Effector memory CD8-positive, alpha-beta T cell (primary cell): Measurements from ENCODE around the gene SPATA20.

Experiments
- ATAC-seq: fragments of 150-1000 bp; cut with Tn5 transposase; replicated peaks from 2 replicates; pipeline ENCODE4 v1.10.0; 2021; ENCODE audit warnings: mild to moderate bottlenecking, moderate library complexity
- DNase-seq, 3 experiments: peaks; one replicate each; pipeline ENCODE4 v3.0.0; 2021
- H3K27ac Mint-ChIP-seq, 2 donors: one replicate each; pipeline ENCODE4 v1.8.0; 2022; ENCODE audit warnings: mild to moderate bottlenecking in 2 of 2, mixed read lengths in 2 of 2, moderate library complexity in 2 of 2
- H3K27me3 Mint-ChIP-seq, 2 donors: one replicate each; pipeline ENCODE4 v1.8.0; 2022; ENCODE audit warnings: mixed read lengths in 2 of 2
- H3K36me3 Mint-ChIP-seq: one replicate; pipeline ENCODE4 v1.8.0; 2022; ENCODE audit warnings: mild to moderate bottlenecking, moderate library complexity, mixed read lengths; ENCODE audit not compliant: insufficient read depth
- H3K4me1 Mint-ChIP-seq, 2 donors: one replicate each; pipeline ENCODE4 v1.8.0; 2022; ENCODE audit warnings: low read depth in 2 of 2, mixed read lengths in 2 of 2
- H3K4me3 Mint-ChIP-seq, 2 donors: one replicate each; pipeline ENCODE4 v1.8.0; 2022; ENCODE audit warnings: mild to moderate bottlenecking in 2 of 2, mixed read lengths in 2 of 2, moderate library complexity in 2 of 2
- H3K9me3 Mint-ChIP-seq, 2 donors: one replicate each; pipeline ENCODE4 v1.8.0; 2022; ENCODE audit warnings: mixed read lengths in 2 of 2

The SPATA20 gene

DNA sequence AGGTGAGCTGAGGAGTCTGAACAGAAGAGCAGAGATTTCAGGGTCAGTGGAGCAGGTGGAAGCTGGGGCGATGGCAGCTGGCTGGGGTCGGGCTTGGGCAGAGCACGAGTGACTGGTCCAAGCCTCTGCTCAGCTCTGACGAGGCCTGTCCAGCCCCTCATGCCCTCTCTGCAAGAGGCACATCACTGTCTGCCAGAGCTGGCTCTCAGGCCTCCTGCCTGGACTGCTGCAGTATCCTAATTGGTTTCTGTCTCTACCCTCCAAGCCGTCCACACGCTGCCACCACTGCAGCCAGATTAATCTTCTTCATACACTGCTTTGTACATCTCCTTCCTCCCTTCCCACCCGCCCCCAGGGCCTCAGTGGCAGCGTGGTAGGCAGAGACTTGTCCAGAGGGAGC lies 38.9 kb downstream of the SPATA20 start:
- Mint-ChIP-seq H3K27ac (no peak overlapping the region), H3K9me3 (no peaks in the 10 kb centered on the region), H3K27me3 (peaks cover 37 to 80% of the 10 kb centered on the region in 2 donors), H3K36me3 (no peaks in the 10 kb centered on the region), H3K4me3 (no peak overlapping the region), H3K4me1 (no peaks in the 10 kb centered on the region)
- DNase-seq: no peak
- ATAC-seq: no peak

DNA sequence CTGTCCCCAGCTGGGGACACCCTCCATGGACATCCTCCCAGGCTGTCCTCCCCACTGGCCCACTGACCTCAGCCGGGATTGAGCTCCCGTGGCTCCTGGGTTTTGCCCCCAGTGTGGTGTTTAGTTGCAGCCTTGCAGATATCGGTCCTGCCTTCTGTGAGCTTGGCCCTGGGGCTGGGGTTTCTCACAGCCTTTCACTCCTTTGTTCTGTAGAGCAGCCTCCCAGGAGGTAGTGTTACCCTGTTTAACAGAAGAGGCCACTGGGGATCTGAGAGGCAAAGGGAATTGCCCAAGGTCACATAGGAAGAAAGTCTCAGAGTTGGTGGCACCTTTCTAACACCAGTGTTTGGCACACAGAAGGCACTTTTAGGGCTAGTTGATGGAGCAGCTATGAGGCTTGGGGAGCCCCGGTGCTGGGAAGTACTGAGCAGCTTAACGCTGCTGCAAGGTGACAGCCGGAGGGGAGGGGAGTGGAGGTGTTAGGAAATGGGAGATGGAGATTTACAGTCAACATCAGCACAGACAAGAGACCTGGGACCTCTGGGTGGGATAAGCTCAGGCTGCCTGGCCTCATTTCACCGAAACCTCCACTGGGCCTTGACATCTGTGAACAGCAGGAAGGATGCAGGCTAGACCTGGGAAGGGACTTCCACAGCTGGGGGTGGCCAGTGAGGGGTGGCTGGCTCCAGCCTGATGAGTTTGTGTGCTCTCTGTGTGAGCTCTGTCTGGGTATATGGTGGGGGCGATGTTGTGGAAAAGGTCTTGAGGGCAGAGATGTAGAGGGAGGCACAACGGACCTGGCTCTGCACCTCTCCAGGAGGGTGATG lies 39.7 kb downstream of the SPATA20 start:
- DNase-seq (no peak), ATAC-seq (no peak)
- H3K4me3 Mint-ChIP-seq: no peak overlapping the region
- H3K27me3 Mint-ChIP-seq: peaks cover 30 to 78% of the 10 kb centered on the region in 2 donors
- no peaks in the 10 kb centered on the region for H3K36me3 Mint-ChIP-seq
- H3K27ac Mint-ChIP-seq: no peak overlapping the region
- H3K4me1 Mint-ChIP-seq: no peaks in the 10 kb centered on the region
- H3K9me3 Mint-ChIP-seq: no peaks in the 10 kb centered on the region

DNA sequence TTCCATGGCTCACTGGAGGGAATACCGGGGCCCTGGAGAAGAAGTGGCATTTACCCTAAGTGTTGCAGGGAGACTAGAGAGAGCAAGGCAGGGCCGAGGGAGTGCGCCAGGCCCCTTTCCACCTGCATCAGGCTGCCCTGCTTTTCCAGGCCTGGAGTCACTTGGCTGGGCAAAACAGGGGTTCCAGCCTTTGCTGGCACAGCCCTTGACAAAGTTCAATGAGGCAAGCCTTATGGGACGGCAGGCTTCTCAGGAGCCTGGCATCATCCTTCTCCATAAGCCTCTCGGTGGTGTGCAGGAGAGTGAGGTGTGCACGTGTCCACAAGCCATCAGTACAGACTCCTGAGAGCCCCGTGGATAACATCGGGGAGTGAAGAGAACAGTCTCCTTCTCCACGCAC lies 40.6 kb downstream of the SPATA20 start:
- H3K4me1 Mint-ChIP-seq: no peaks in the 10 kb centered on the region

DNA sequence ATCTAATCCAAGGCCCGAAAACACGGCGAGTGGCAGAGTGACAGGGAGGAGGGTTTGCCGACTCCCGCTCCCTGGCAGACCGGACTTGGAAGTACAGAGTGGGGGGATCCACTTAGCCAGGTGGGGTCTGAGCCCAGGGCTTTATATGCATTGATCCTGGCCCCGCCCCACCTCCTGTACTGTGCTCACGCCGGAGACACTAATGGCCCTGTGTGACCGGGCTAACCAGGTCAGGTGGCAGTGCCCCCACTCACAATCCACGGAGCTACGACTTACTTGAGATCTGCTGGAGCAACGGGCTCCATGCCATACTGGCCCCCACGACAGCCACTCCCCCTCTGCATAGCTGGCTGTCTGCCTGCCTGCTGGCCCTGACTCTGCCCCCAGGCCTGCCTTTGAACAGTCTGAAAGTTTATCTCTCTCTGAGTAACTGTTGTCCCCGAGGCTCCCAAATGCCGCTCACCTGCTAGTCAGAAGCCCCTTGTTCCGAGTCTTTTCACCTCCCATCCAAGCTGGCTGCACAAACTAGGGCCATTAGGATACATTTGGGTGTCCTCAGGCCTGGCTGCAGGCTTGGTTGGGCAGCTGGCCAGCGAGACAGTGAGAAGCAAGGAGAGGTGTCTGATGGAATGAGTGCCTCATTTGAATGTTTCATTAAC lies 41.5 kb downstream of the SPATA20 start:
- Mint-ChIP-seq H3K27ac (peak overlapping the region in 1 of 2 donors; percentile 35), H3K36me3 (no peaks in the 10 kb centered on the region), H3K4me1 (no peaks in the 10 kb centered on the region), H3K27me3 (peaks cover 15 to 77% of the 10 kb centered on the region in 2 donors), H3K4me3 (no peak overlapping the region), H3K9me3 (no peaks in the 10 kb centered on the region)
- DNase-seq (no peak), ATAC-seq (no peak)

More for the DNA sequence above, 40.6 kb downstream of the SPATA20 start:
- no peak overlapping the region for H3K27ac Mint-ChIP-seq
- DNase-seq (no peak), ATAC-seq (no peak)
- no peaks in the 10 kb centered on the region for H3K36me3 Mint-ChIP-seq
- no peaks in the 10 kb centered on the region for H3K9me3 Mint-ChIP-seq
- no peak overlapping the region for H3K4me3 Mint-ChIP-seq
- peaks cover 25 to 78% of the 10 kb centered on the region in 2 donors for H3K27me3 Mint-ChIP-seq

DNA sequence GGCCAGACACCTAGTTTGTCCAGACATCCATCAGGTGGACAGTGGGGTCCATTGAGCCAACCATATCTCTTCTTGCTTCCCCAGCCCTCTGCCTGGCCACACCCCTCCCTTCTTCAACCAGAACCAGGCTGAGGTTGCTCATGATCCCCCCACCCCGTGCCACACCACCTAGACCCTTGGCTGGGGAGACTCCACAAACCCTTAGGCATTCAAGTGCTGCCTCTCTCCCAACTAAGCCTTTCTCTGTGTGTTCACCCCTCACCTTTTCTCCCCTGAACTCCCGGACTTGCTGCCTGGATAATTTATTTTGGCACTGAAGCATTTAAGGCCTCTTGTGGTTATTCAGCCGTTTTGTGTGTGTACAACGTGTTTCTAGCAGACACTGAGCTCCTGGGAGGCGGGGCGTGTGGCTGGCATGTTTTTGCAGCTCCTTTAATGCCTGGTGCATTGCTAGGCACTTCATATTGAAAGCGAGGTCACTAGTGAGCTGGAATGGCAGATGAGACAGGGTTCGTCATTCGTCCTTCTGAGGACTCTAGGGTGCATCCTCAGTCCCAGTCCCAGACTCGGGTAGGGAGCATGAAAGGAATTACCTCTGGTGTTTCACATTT lies 42.2 kb downstream of the SPATA20 start:
- Mint-ChIP-seq H3K4me3 (no peak overlapping the region), H3K9me3 (no peaks in the 10 kb centered on the region), H3K36me3 (no peaks in the 10 kb centered on the region), H3K27ac (no peak overlapping the region), H3K4me1 (no peaks in the 10 kb centered on the region), H3K27me3 (peaks cover 10 to 73% of the 10 kb centered on the region in 2 donors)
- ATAC-seq (no peak), DNase-seq (no peak)

DNA sequence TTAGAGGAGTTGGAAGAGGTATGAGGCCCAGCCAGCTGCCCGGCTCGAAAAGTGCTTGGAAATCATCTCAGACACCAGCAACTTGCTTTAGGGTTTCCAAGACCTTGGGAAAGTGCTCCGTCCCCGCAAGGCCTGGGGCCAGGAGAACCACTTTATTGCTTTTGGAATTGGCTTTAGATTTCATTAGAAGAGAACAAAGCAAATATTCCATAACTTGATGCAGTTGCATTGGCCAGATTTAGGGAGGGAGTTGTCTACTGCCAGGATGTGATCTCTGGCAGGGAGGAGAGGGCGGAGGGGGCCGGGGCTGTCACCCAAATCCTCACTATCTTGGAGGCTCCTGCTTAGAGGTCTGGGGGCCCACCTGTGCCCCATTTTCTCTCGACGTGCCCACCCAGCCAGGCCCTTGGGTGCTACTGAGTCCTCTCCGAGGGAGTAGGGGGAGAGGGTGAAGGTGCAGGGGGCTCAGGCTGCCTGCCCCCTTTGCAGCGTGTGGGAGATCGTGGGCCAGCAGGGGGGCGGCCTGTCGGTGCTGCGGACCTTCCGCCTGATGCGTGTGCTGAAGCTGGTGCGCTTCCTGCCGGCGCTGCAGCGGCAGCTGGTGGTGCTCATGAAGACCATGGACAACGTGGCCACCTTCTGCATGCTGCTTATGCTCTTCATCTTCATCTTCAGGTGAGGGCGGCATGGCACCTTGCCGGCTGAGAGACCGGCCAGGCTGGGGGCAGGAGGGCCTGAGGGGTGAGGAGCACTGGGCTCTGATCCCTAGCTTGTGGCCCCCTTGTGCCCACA lies 44.2 kb downstream of the SPATA20 start:
- Mint-ChIP-seq H3K27me3 (peaks cover 11 to 73% of the 10 kb centered on the region in 2 donors), H3K27ac (no peak overlapping the region), H3K4me3 (no peak overlapping the region), H3K4me1 (no peaks in the 10 kb centered on the region), H3K9me3 (no peaks in the 10 kb centered on the region), H3K36me3 (no peaks in the 10 kb centered on the region)
- no peak for ATAC-seq
- no peak for DNase-seq

DNA sequence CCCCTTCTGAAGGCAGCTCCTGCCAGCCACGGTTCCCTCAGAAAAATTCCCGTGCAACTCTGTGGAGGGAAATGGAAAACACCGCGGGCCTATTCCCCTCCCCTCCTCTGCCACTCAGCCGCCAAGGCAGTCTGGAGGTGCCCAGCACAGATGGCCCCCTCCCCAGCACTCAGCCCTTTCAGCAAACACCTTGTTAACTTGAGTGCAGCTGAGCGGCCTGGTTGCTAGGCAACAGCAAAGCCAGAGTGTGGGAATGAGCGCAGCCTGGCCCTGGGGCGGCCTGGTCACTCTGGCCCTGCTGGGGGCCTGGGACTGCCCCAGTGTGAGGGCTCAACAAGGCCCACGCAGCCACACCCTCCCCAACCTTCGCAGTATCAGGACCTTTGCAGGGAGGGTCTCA lies 46.3 kb downstream of the SPATA20 start:
- no peak for ATAC-seq
- no peaks in the 10 kb centered on the region for H3K4me1 Mint-ChIP-seq

DNA sequence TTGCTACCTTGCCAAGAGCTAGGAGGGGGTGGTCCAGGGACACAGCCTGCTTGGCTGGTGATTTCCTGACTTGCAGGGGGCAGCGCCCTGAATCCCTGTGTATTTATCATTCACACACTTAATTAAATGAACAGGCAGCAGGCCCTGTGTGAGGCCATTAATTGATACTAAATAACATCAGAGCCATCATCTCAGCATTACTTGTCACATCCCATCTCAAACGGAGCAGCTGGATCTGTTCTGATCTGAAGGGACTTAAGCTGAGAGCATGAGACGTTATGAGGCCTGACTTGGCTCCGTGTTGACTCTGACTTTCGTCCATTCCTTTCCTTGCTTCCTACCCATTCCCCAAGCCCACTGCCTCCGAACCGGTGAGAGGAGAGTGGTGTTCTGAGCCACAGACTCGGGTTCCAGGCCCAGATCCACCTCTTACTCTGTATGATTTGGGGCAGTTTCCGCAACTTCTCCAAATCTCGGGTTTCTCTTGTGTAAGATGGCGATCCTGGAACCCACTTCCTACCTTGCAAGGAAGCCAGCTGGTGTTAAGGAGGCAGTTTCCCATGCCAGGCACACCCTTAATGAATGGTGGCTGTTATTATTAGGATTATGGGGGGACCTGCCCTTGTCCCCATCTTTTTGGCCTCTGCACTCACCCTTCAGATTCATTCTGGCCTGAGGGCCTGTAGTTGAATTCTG lies 47.3 kb downstream of the SPATA20 start:
- Mint-ChIP-seq H3K27ac (no peak overlapping the region), H3K9me3 (no peaks in the 10 kb centered on the region), H3K4me1 (no peaks in the 10 kb centered on the region), H3K4me3 (no peak overlapping the region), H3K36me3 (no peaks in the 10 kb centered on the region), H3K27me3 (peaks cover 11 to 63% of the 10 kb centered on the region in 2 donors)
- ATAC-seq (no peak), DNase-seq (no peak)

More for the DNA sequence above, 46.3 kb downstream of the SPATA20 start:
- Mint-ChIP-seq H3K9me3 (no peaks in the 10 kb centered on the region), H3K36me3 (no peaks in the 10 kb centered on the region), H3K27me3 (peaks cover 11 to 66% of the 10 kb centered on the region in 2 donors), H3K27ac (peak overlapping the region in 1 of 2 donors; percentile 25), H3K4me3 (no peak overlapping the region)
- DNase-seq: no peak

DNA sequence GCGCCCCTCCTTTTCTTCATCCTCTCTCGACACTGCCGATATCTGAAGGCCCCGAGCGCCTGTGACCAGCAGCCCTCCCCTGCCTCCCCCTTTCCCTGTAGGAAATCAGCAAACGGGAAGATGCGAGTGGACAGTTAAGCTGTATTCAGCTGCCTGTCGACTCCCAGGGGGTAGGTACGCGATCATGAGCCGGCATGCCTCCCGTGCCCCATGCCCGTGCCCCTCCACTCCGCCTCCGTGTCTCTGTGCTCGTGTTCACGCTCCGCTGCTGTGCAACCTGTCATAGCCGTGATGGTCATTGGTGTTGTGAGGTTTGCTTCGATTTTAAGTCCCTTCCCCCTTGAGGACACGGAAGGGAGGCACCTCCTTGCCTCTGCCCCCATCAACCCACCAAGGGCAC lies 47.9 kb downstream of the SPATA20 start:
- Mint-ChIP-seq H3K27me3 (peaks cover 11 to 66% of the 10 kb centered on the region in 2 donors), H3K9me3 (no peaks in the 10 kb centered on the region), H3K27ac (no peak overlapping the region), H3K36me3 (no peaks in the 10 kb centered on the region), H3K4me1 (no peaks in the 10 kb centered on the region), H3K4me3 (no peak overlapping the region)
- no peak for DNase-seq
- no peak for ATAC-seq

DNA sequence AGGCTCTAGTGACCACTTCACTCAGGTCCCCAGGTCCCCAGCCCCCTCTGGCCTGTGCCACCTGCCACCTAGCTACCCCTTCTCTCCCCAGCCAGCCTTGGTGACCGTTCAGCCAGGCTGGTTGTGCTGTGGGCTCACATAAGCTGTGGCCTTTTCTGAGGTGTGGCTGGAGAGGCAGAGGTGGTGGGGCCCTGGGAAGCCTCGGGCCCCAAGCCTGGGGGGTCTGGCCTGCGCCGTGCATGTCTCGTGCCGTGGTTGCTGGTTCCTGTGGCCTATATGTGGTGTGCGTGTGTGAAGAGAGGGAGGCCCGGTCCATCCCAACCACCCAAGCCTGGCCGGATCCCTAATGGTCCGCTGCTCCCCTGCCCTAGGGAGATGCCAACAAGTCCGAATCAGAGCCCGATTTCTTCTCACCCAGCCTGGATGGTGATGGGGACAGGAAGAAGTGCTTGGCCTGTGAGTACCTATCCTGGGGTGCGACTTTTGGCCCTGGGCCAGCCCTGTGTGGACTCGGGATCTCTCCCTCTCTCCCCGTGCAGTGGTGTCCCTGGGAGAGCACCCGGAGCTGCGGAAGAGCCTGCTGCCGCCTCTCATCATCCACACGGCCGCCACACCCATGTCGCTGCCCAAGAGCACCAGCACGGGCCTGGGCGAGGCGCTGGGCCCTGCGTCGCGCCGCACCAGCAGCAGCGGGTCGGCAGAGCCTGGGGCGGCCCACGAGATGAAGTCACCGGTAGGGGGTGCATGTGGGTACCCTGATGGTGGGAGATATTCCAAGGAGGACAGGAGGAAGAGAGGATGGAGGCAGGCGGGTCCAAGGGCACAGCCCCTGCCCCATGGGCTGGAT lies 49.4 kb downstream of the SPATA20 start:
- ATAC-seq (no peak), DNase-seq (no peak)
- Mint-ChIP-seq H3K4me3 (no peak overlapping the region), H3K4me1 (no peaks in the 10 kb centered on the region), H3K36me3 (no peaks in the 10 kb centered on the region), H3K9me3 (no peaks in the 10 kb centered on the region), H3K27me3 (peaks cover 11 to 73% of the 10 kb centered on the region in 2 donors), H3K27ac (no peak overlapping the region)

DNA sequence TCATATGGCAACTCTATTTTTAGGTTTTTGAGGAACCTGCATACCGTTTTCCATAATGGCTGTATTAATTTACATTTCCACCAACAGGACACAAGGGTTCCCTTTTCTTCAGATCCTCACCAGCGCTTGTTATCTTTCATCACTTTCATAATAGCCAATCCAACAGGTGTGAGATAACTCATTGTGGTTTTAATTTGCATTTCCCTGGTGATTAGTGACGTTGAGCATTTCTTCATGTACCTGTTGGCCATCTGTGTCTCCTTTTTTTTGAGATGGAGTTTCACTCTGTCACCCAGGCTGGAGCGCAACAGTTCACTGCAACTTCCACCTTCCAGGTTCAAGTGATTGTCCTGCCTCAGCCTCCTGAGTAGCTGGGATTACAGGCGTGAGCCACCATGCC lies 51.5 kb downstream of the SPATA20 start:
- Mint-ChIP-seq H3K9me3 (no peaks in the 10 kb centered on the region), H3K4me3 (no peak overlapping the region), H3K27ac (peak overlapping the region in 1 of 2 donors; percentile 53), H3K27me3 (peaks cover 25 to 74% of the 10 kb centered on the region in 2 donors), H3K36me3 (no peaks in the 10 kb centered on the region), H3K4me1 (no peaks in the 10 kb centered on the region)
- no peak for DNase-seq
- ATAC-seq: no peak

DNA sequence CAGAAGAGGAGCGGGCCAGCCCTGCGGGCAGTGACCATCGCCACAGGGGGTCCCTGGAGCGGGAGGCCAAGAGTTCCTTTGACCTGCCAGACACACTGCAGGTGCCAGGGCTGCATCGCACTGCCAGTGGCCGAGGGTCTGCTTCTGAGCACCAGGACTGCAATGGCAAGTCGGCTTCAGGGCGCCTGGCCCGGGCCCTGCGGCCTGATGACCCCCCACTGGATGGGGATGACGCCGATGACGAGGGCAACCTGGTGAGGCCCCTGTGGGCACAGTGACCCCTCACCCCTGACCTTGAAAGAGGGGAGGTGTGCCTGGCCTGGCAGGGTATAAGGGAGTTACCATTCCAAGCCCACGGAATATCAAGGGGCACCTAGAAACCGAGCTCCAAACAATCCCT lies 52.6 kb downstream of the SPATA20 start:
- no peak overlapping the region for H3K27ac Mint-ChIP-seq
- H3K9me3 Mint-ChIP-seq: no peaks in the 10 kb centered on the region
- no peak overlapping the region for H3K4me3 Mint-ChIP-seq
- no peaks in the 10 kb centered on the region for H3K4me1 Mint-ChIP-seq
- no peaks in the 10 kb centered on the region for H3K36me3 Mint-ChIP-seq
- ATAC-seq (no peak), DNase-seq (no peak)
- peaks cover 25 to 78% of the 10 kb centered on the region in 2 donors for H3K27me3 Mint-ChIP-seq
